ENCODE measurements around the gene TRMT2A.

TRMT2A gene

GRCh38 chr22:20066617-20067383 lies 50.2 kb downstream of the TRMT2A start:
- Histone ChIP-seq H3K79me2 (ENCODE audit: insufficient read depth, low read length) (no peaks in the 10 kb centered on the region), H3K36me3 (ENCODE audit: insufficient read depth, low read length) (peaks cover 3% of the 10 kb centered on the region; the same call in 1 of the 2 replicates), H4K20me1 (ENCODE audit: insufficient read depth, low read length) (no peaks in the 10 kb centered on the region), H3K4me1 (ENCODE audit: insufficient read depth, low read length, severe bottlenecking) (no peaks in the 10 kb centered on the region), H3K27ac (ENCODE audit: low read depth, low read length, poor library complexity, severe bottlenecking) (no peak overlapping the region), H3K9me2 (ENCODE audit: low read depth, low read length) (no peaks in the 10 kb centered on the region), H3F3A (ENCODE audit: insufficient read depth, low read length) (no peaks in the 10 kb centered on the region), H2AFZ (ENCODE audit: low read length) (no peak overlapping the region), H3K4me2 (ENCODE audit: low read length) (no peak overlapping the region), H3K4me3 (ENCODE audit: low read depth, low read length, poor library complexity, severe bottlenecking) (no peak overlapping the region), H3K27me3 (ENCODE audit: insufficient read depth, low read length) (no peaks in the 10 kb centered on the region), H3K9ac (ENCODE audit: low read length) (no peak overlapping the region), H3K9me3 (ENCODE audit: low read length) (no peaks in the 10 kb centered on the region)
- TF ChIP-seq CTCF (IDR thresholded peaks at IDR 0.05; ENCODE audit: low read length), result no peak
- no peak for TF ChIP-seq EZH2 (IDR thresholded peaks at IDR 0.05; ENCODE audit: borderline replicate concordance, low read length)

- no peaks in the 10 kb centered on the region for H4K20me1 ChIP-seq (ENCODE audit: insufficient read depth, low read length)
- no peaks in the 10 kb centered on the region for H3K27me3 ChIP-seq (ENCODE audit: insufficient read depth, low read length)
- H2AFZ ChIP-seq (ENCODE audit: low read length), result no peak overlapping the region
- H3K9me2 ChIP-seq (ENCODE audit: low read depth, low read length), result no peaks in the 10 kb centered on the region
- no peak overlapping the region for H3K4me2 ChIP-seq (ENCODE audit: low read length)
- no peaks in the 10 kb centered on the region for H3F3A ChIP-seq (ENCODE audit: insufficient read depth, low read length)
- no peak overlapping the region for H3K4me3 ChIP-seq (ENCODE audit: low read depth, low read length, poor library complexity, severe bottlenecking)
- no peaks in the 10 kb centered on the region for H3K4me1 ChIP-seq (ENCODE audit: insufficient read depth, low read length, severe bottlenecking)
- H3K9me3 ChIP-seq (ENCODE audit: low read length), result no peaks in the 10 kb centered on the region
- TF ChIP-seq EZH2 (IDR thresholded peaks at IDR 0.05; ENCODE audit: borderline replicate concordance, low read length) (no peak), CTCF (IDR thresholded peaks at IDR 0.05; ENCODE audit: low read length) (no peak)
- peaks cover 10% of the 10 kb centered on the region; the same call in 1 of the 2 replicates for H3K36me3 ChIP-seq (ENCODE audit: insufficient read depth, low read length)
- H3K27ac ChIP-seq (ENCODE audit: low read depth, low read length, poor library complexity, severe bottlenecking), result no peak overlapping the region
- no peak overlapping the region for H3K9ac ChIP-seq (ENCODE audit: low read length)
- H3K79me2 ChIP-seq (ENCODE audit: insufficient read depth, low read length), result no peaks in the 10 kb centered on the region
These were observed 51.0 kb downstream of the TRMT2A start for GRCh38 chr22:20065896-20066616.

- TF ChIP-seq EZH2 (IDR thresholded peaks at IDR 0.05; ENCODE audit: borderline replicate concordance, low read length) (no peak), CTCF (IDR thresholded peaks at IDR 0.05; ENCODE audit: low read length) (no peak)
- Histone ChIP-seq H3K27me3 (ENCODE audit: insufficient read depth, low read length) (no peaks in the 10 kb centered on the region), H4K20me1 (ENCODE audit: insufficient read depth, low read length) (no peaks in the 10 kb centered on the region), H3K4me2 (ENCODE audit: low read length) (no peak overlapping the region), H3K9me3 (ENCODE audit: low read length) (no peaks in the 10 kb centered on the region), H3F3A (ENCODE audit: insufficient read depth, low read length) (no peaks in the 10 kb centered on the region), H3K9ac (ENCODE audit: low read length) (no peak overlapping the region), H3K4me1 (ENCODE audit: insufficient read depth, low read length, severe bottlenecking) (no peaks in the 10 kb centered on the region), H2AFZ (ENCODE audit: low read length) (no peak overlapping the region), H3K79me2 (ENCODE audit: insufficient read depth, low read length) (no peaks in the 10 kb centered on the region), H3K4me3 (ENCODE audit: low read depth, low read length, poor library complexity, severe bottlenecking) (no peak overlapping the region), H3K27ac (ENCODE audit: low read depth, low read length, poor library complexity, severe bottlenecking) (no peak overlapping the region), H3K9me2 (ENCODE audit: low read depth, low read length) (no peaks in the 10 kb centered on the region), H3K36me3 (ENCODE audit: insufficient read depth, low read length) (peaks cover 11% of the 10 kb centered on the region; the same call in 1 of the 2 replicates)
These were observed 52.3 kb downstream of the TRMT2A start for GRCh38 chr22:20064545-20065262.

All from OCI-LY1 (cell line).